Immature natural killer cell (primary cell): ENCODE measurements around the gene CTNS. TPM values are rescaled to one million over a fixed set of nuclear protein-coding genes. Genes with fewer than 3 reads are reported as not detected.

Source experiments
- DNase-seq, 3 donors: peaks; one replicate each; pipeline ENCODE4 v3.0.0; 2022; ENCODE audit warnings: mixed read lengths in 1 of 3
- H3K27ac Mint-ChIP-seq, 6 donors: one replicate each; pipeline ENCODE4 v1.8.0; 2020; ENCODE audit warnings: mixed read lengths in 6 of 6, mild to moderate bottlenecking in 5 of 6, inconsistent platforms in 4 of 6, moderate library complexity in 3 of 6
- H3K27me3 Mint-ChIP-seq, 3 donors: one replicate each; pipeline ENCODE4 v1.8.0; 2020 to 2021; ENCODE audit warnings: low read depth in 3 of 3, mild to moderate bottlenecking in 3 of 3, mixed read lengths in 3 of 3, moderate library complexity in 3 of 3, inconsistent platforms in 1 of 3
- H3K36me3 Mint-ChIP-seq, 3 donors: one replicate each; pipeline ENCODE4 v1.8.0; 2020; ENCODE audit warnings: mixed read lengths in 3 of 3, inconsistent platforms in 2 of 3, mild to moderate bottlenecking in 2 of 3
- H3K4me1 Mint-ChIP-seq, 2 donors: one replicate each; pipeline ENCODE4 v1.8.0; 2020; ENCODE audit warnings: inconsistent platforms in 2 of 2, mild to moderate bottlenecking in 2 of 2, mixed read lengths in 2 of 2, moderate library complexity in 1 of 2
- H3K4me3 Mint-ChIP-seq, 5 donors: one replicate each; pipeline ENCODE4 v1.8.0; 2020; ENCODE audit warnings: mild to moderate bottlenecking in 5 of 5, mixed read lengths in 5 of 5, inconsistent platforms in 3 of 5, moderate library complexity in 3 of 5
- H3K9me3 Mint-ChIP-seq, 6 donors: one replicate each; pipeline ENCODE4 v1.8.0; 2020; ENCODE audit warnings: mild to moderate bottlenecking in 6 of 6, mixed read lengths in 6 of 6, inconsistent platforms in 4 of 6, moderate library complexity in 3 of 6
- polyA plus RNA-seq, 3 donors: library from polyadenylated mRNA; unstranded; fragments of 300-500 nt; fragmentation: Illumina TruSeq; gene quantifications; one replicate each; pipeline ENCODE4 v1.2.3, GENCODE V29; 2021

CTNS gene
- polyA plus RNA-seq, 3 donors from 2014 or later: 6.0 to 12.7 (median 7.2) TPM

- H3K4me1 Mint-ChIP-seq: no peaks in the 10 kb centered on the region
- H3K9me3 Mint-ChIP-seq: no peaks in the 10 kb centered on the region
- H3K27ac Mint-ChIP-seq: no peak overlapping the region
- peaks cover 0 to 7% (median 2%) of the 10 kb centered on the region in 3 donors for H3K36me3 Mint-ChIP-seq
- DNase-seq: no peak
- peaks cover 0 to 1% (median 0%) of the 10 kb centered on the region in 3 donors for H3K27me3 Mint-ChIP-seq
- no peak overlapping the region for H3K4me3 Mint-ChIP-seq
These were observed 33.3 kb upstream of the CTNS start for GRCh38 chr17:3603119-3603869.

GRCh38 chr17:3603870-3604259 lies 32.7 kb upstream of the CTNS start:
- Mint-ChIP-seq H3K27me3 (peaks cover 0 to 1% (median 0%) of the 10 kb centered on the region in 3 donors), H3K4me1 (no peaks in the 10 kb centered on the region), H3K36me3 (peaks cover 0 to 9% (median 6%) of the 10 kb centered on the region in 3 donors), H3K4me3 (no peak overlapping the region), H3K27ac (no peak overlapping the region), H3K9me3 (no peaks in the 10 kb centered on the region)
- DNase-seq: no peak

- H3K36me3 Mint-ChIP-seq: peaks cover 5 to 18% (median 17%) of the 10 kb centered on the region in 3 donors
- no peak overlapping the region for H3K4me3 Mint-ChIP-seq
- no peaks in the 10 kb centered on the region for H3K4me1 Mint-ChIP-seq
- H3K27ac Mint-ChIP-seq: no peak overlapping the region
- no peak for DNase-seq
- H3K27me3 Mint-ChIP-seq: peaks cover 0 to under 1% (median 0%) of the 10 kb centered on the region in 3 donors
- no peaks in the 10 kb centered on the region for H3K9me3 Mint-ChIP-seq
These were observed 26.9 kb upstream of the CTNS start for GRCh38 chr17:3609689-3610088.

GRCh38 chr17:3610523-3610922 lies 26.0 kb upstream of the CTNS start:
- Mint-ChIP-seq H3K4me1 (no peaks in the 10 kb centered on the region), H3K36me3 (peaks cover 5 to 24% (median 20%) of the 10 kb centered on the region in 3 donors), H3K27ac (no peak overlapping the region), H3K4me3 (no peak overlapping the region), H3K9me3 (no peaks in the 10 kb centered on the region), H3K27me3 (peaks cover 0 to 2% (median 0%) of the 10 kb centered on the region in 3 donors)
- DNase-seq: no peak

GRCh38 chr17:3613124-3613523 lies 23.4 kb upstream of the CTNS start:
- Mint-ChIP-seq H3K27ac (no peak overlapping the region), H3K36me3 (peaks cover 16 to 41% (median 29%) of the 10 kb centered on the region in 3 donors), H3K4me3 (no peak overlapping the region), H3K9me3 (no peaks in the 10 kb centered on the region), H3K4me1 (no peaks in the 10 kb centered on the region), H3K27me3 (peaks cover 0 to 2% (median 0%) of the 10 kb centered on the region in 3 donors)
- no peak for DNase-seq

- H3K4me3 Mint-ChIP-seq: no peak overlapping the region
- H3K9me3 Mint-ChIP-seq: no peaks in the 10 kb centered on the region
- no peak for DNase-seq
- H3K36me3 Mint-ChIP-seq: peaks cover 12 to 44% (median 28%) of the 10 kb centered on the region in 3 donors
- no peaks in the 10 kb centered on the region for H3K4me1 Mint-ChIP-seq
- H3K27me3 Mint-ChIP-seq: peaks cover 0 to 2% (median 0%) of the 10 kb centered on the region in 3 donors
- no peak overlapping the region for H3K27ac Mint-ChIP-seq
These were observed 21.2 kb upstream of the CTNS start for GRCh38 chr17:3615160-3615870.

GRCh38 chr17:3621146-3621720 lies 15.3 kb upstream of the CTNS start:
- Mint-ChIP-seq H3K36me3 (peaks cover 18 to 42% (median 26%) of the 10 kb centered on the region in 3 donors), H3K27ac (no peak overlapping the region), H3K4me1 (no peaks in the 10 kb centered on the region), H3K27me3 (peaks cover 0 to 2% (median 0%) of the 10 kb centered on the region in 3 donors), H3K9me3 (no peaks in the 10 kb centered on the region), H3K4me3 (no peak overlapping the region)
- DNase-seq: no peak

- Mint-ChIP-seq H3K9me3 (no peaks in the 10 kb centered on the region), H3K4me1 (no peaks in the 10 kb centered on the region), H3K27me3 (peaks cover 0 to 3% (median 0%) of the 10 kb centered on the region in 3 donors), H3K4me3 (no peak overlapping the region), H3K27ac (no peak overlapping the region), H3K36me3 (peaks cover 16 to 37% (median 24%) of the 10 kb centered on the region in 3 donors)
- no peak for DNase-seq
These were observed 13.5 kb upstream of the CTNS start for GRCh38 chr17:3622977-3623594.

- Mint-ChIP-seq H3K9me3 (no peaks in the 10 kb centered on the region), H3K36me3 (peaks cover 15 to 31% (median 21%) of the 10 kb centered on the region in 3 donors), H3K27me3 (peaks cover 0 to 3% (median 0%) of the 10 kb centered on the region in 3 donors), H3K4me1 (no peaks in the 10 kb centered on the region), H3K4me3 (no peak overlapping the region), H3K27ac (peak overlapping the region in 1 of 6 donors; percentile 42)
- no peak for DNase-seq
These were observed 9.5 kb upstream of the CTNS start for GRCh38 chr17:3626831-3627768.

- no peak overlapping the region for H3K4me3 Mint-ChIP-seq
- no peak for DNase-seq
- no peaks in the 10 kb centered on the region for H3K9me3 Mint-ChIP-seq
- peaks cover 15 to 31% (median 21%) of the 10 kb centered on the region in 3 donors for H3K36me3 Mint-ChIP-seq
- H3K27me3 Mint-ChIP-seq: peaks cover 0 to 3% (median 0%) of the 10 kb centered on the region in 3 donors
- H3K27ac Mint-ChIP-seq: no peak overlapping the region
- H3K4me1 Mint-ChIP-seq: no peaks in the 10 kb centered on the region
These were observed 8.8 kb upstream of the CTNS start for GRCh38 chr17:3627769-3628167.

- Mint-ChIP-seq H3K27me3 (peaks cover 0 to 1% (median 0%) of the 10 kb centered on the region in 3 donors), H3K36me3 (peaks cover 11 to 22% (median 13%) of the 10 kb centered on the region in 3 donors), H3K9me3 (no peaks in the 10 kb centered on the region), H3K4me3 (no peak overlapping the region), H3K27ac (no peak overlapping the region), H3K4me1 (peaks cover 6 to 10% of the 10 kb centered on the region in 2 donors)
- no peak for DNase-seq
These were observed 5.8 kb upstream of the CTNS start for GRCh38 chr17:3630781-3631180.

- H3K9me3 Mint-ChIP-seq: no peaks in the 10 kb centered on the region
- no peak overlapping the region for H3K4me3 Mint-ChIP-seq
- peaks cover 10 to 14% of the 10 kb centered on the region in 2 donors for H3K4me1 Mint-ChIP-seq
- DNase-seq: no peak
- H3K27me3 Mint-ChIP-seq: peaks cover 0 to 3% (median 2%) of the 10 kb centered on the region in 3 donors
- peaks cover 1 to 13% (median 8%) of the 10 kb centered on the region in 3 donors for H3K36me3 Mint-ChIP-seq
- no peak overlapping the region for H3K27ac Mint-ChIP-seq
These were observed 4.3 kb upstream of the CTNS start for GRCh38 chr17:3632287-3632686.
